AG09309 (cell line): ENCODE results near the gene IGF2BP3.

Source experiments
- DNase-seq: peaks from one replicate; pipeline ENCODE4 v3.0.0-alpha.2; 2010; ENCODE audit warnings: low read depth
- H3K4me3 ChIP-seq: 2 replicates; pipeline ENCODE4 v1.5.1; 2011; ENCODE audit warnings: mild to moderate bottlenecking, low read depth, low read length, moderate library complexity; ENCODE audit not compliant: control insufficient read depth
- CTCF ChIP-seq: IDR thresholded peaks from 2 replicates; pipeline ENCODE4 v1.5.1; 2011; ENCODE audit warnings: mild to moderate bottlenecking, low read depth, low read length, inconsistent platforms; ENCODE audit not compliant: insufficient read depth, control insufficient read depth; ENCODE audit errors: missing control alignments

The IGF2BP3 gene

GRCh38 chr7:23397241-23397640 lies 73.0 kb downstream of the IGF2BP3 start:
- no peak overlapping the region for H3K4me3 ChIP-seq
- no peak for TF ChIP-seq CTCF
- DNase-seq, result no peak

DNA sequence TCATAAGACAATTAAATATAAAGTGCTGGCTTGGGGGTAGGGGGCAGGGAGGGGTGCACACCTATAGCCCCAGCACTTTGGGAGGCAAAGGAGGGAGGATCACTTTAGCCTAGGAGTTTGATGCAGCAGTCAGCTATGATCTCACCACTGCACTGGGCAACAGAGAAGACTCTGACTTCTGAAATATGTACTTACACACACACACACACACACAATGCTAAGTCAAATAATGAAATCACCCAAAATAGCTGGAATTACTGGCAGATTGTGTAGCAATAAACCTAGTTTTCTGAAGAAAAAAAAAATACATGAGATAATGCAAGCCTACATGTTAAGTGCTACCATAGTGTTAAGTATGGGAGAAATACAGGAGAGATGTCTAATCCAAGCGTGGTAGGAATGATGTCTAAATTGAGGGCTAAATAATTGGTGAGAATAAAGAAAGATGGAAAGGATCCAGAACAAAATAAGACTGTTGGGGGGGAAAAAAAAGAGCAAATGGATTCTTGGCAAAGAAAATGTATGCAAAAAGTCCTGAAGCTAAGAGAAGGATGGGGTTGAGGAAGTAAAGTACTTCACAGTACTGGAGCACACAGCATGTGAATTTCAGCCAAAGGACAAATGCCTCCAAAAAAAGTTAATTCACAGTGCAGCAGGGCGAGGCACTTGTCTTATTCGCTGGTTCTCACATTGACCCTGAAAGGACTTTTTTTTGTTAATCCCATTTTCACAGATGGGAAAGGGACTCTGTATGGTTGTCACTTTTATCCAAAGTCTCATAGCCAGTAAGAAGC lies 73.9 kb downstream of the IGF2BP3 start:
- no peak for TF ChIP-seq CTCF
- H3K4me3 ChIP-seq, result no peak overlapping the region
- peak; percentile 75 for DNase-seq

- TF ChIP-seq CTCF, result no peak
- DNase-seq, result no peak
- no peak overlapping the region for H3K4me3 ChIP-seq
These were observed 75.7 kb downstream of the IGF2BP3 start for GRCh38 chr7:23394488-23395171.

- no peak for TF ChIP-seq CTCF
- DNase-seq, result no peak
- no peak overlapping the region for H3K4me3 ChIP-seq
These were observed 76.7 kb downstream of the IGF2BP3 start for GRCh38 chr7:23393636-23394035.

GRCh38 chr7:23389701-23390100 lies 80.6 kb downstream of the IGF2BP3 start:
- no peak for DNase-seq

DNA sequence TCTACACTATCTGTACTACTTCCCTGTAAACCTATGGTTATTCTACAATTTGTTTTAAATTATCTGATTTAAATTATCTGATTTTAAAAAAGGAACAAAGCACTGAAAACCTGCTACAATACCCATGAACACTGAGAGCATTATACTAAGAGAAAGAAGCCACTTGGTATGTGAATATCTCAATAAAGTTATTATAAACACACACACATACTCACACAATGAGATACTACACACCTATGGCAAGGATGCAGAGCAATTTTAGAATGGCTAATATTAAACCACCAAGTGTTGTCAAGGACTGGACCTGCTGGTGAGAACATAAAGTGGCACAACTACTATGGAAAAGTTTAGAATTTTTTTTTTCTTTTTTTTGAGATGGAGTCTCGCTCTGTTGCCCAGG lies 82.7 kb downstream of the IGF2BP3 start:
- no peak overlapping the region for H3K4me3 ChIP-seq
- DNase-seq, result no peak
- no peak for TF ChIP-seq CTCF

More at GRCh38 chr7:23389701-23390100, 80.6 kb downstream of the IGF2BP3 start:
- no peak for TF ChIP-seq CTCF
- no peak overlapping the region for H3K4me3 ChIP-seq
